Measurements from ENCODE around the gene BGLAP. TPM values are rescaled to one million over a fixed set of nuclear protein-coding genes. Genes with fewer than 3 reads are reported as not detected.

BGLAP gene
- total and polyA plus RNA-seq, 2 donors (not counting 3 experiments of a cell fraction or from before 2014, with no cell fraction given): 0.65 to 1.0 TPM

- Histone ChIP-seq H3K4me3 (replicated peaks in 1 of 3; ENCODE audit: insufficient read depth in 1 of 3, low read depth in 1 of 3, low read length in 3 of 3) (no peak overlapping the region), H3K79me2 (ENCODE audit: control insufficient read depth, insufficient read depth, low read length) (peaks cover 21% of the 10 kb centered on the region), H3K4me1 (ENCODE audit: control insufficient read depth, extremely low read depth, insufficient read depth, low read length) (peaks cover 14% of the 10 kb centered on the region), H3K9me3 (replicated peaks; ENCODE audit: control insufficient read depth, insufficient read depth, low read length) (no peaks in the 10 kb centered on the region), H3K9me1 (replicated peaks; ENCODE audit: control insufficient read depth, extremely low read depth, insufficient read depth, low read length) (no peaks in the 10 kb centered on the region), H3K27me3 (ENCODE audit: control insufficient read depth in 2 of 2, insufficient read depth in 2 of 2, low read length in 2 of 2) (no peaks in the 10 kb centered on the region), H3K9ac (replicated peaks; ENCODE audit: extremely low read depth, insufficient read depth, low read length) (no peak overlapping the region), H3K36me3 (ENCODE audit: control insufficient read depth in 2 of 2, extremely low read depth in 1 of 2, insufficient read depth in 2 of 2, low read length in 2 of 2) (peaks cover 0 to 2% of the 10 kb centered on the region in 2 experiments), H4K20me1 (replicated peaks; ENCODE audit: control insufficient read depth, extremely low read depth, insufficient read depth, low read length) (peaks cover 2% of the 10 kb centered on the region), H3K27ac (ENCODE audit: insufficient read depth, low read depth, low read length) (no peak overlapping the region), H3K4me2 (ENCODE audit: insufficient read depth, low read length) (no peak overlapping the region), H2AFZ (ENCODE audit: low read depth, low read length) (no peak overlapping the region)
- no TSS peak for BruUV-seq (replicated peaks)
- intact Hi-C loops (cut with micrococcal nuclease): no loop called here
- DNase-seq (ENCODE audit: low read depth, low spot score): no peak
- CTCF ChIA-PET: interaction anchor here (0.7 kb wide), 1 partner anchor 34 kb away, joined by 3 read pairs; no protein-coding TSS in a partner anchor
- FAIRE-seq: no peak
- TF ChIP-seq MYC (IDR thresholded peaks at IDR 0.05; ENCODE audit: low read depth, low read length): no peak
- TF ChIP-seq EZH2 (IDR thresholded peaks at IDR 0.05; ENCODE audit: borderline replicate concordance, low read depth, low read length, severe bottlenecking): no peak
- TF ChIP-seq GATA2 (IDR thresholded peaks at IDR 0.05; ENCODE audit: insufficient read depth, insufficient read length, low read depth, low read length): no peak
- no peak for TF ChIP-seq CTCF (IDR thresholded peaks at IDR 0.05; ENCODE audit: extremely low read depth in 1 of 2, insufficient read depth in 1 of 2, low read depth in 1 of 2, low read length in 2 of 2)
- no peak for TF ChIP-seq MAX (IDR thresholded peaks at IDR 0.05; ENCODE audit: insufficient read depth, insufficient read length)
- TF ChIP-seq FOS (IDR thresholded peaks at IDR 0.05; ENCODE audit: borderline replicate concordance, insufficient read depth, low read length): no peak
- no peak for TF ChIP-seq POLR2A (IDR thresholded peaks at IDR 0.05; ENCODE audit: low read depth, low read length)
- TF ChIP-seq JUN (IDR thresholded peaks at IDR 0.05; ENCODE audit: borderline replicate concordance, insufficient read depth, insufficient read length, low read depth): no peak
- TF ChIP-seq POLR2AphosphoS5 (IDR thresholded peaks at IDR 0.05; ENCODE audit: insufficient read depth, low read depth, low read length): no peak
- dilution Hi-C loops (cut with MboI; ENCODE audit: extremely low pct_ligation_motif_present, low sequenced_read_pairs): no loop called here
- POLR2A ChIA-PET: no interaction called here
These were observed 43.5 kb downstream of the BGLAP start for GRCh38 chr1:156285437-156285836.
